GM19467 (cell line): ENCODE measurements around the gene PDSS2.
A peak's percentile ranks its signal among the peaks of the same experiment; 100 is the strongest.

Source experiments
- ATAC-seq: cut with Tn5 transposase; IDR thresholded peaks from one replicate; pipeline ENCODE4 v1.9.1; 2021; ENCODE audit warnings: mild to moderate bottlenecking, moderate library complexity; ENCODE audit not compliant: unreplicated experiment

PDSS2 gene, protein sequence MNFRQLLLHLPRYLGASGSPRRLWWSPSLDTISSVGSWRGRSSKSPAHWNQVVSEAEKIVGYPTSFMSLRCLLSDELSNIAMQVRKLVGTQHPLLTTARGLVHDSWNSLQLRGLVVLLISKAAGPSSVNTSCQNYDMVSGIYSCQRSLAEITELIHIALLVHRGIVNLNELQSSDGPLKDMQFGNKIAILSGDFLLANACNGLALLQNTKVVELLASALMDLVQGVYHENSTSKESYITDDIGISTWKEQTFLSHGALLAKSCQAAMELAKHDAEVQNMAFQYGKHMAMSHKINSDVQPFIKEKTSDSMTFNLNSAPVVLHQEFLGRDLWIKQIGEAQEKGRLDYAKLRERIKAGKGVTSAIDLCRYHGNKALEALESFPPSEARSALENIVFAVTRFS

DNA sequence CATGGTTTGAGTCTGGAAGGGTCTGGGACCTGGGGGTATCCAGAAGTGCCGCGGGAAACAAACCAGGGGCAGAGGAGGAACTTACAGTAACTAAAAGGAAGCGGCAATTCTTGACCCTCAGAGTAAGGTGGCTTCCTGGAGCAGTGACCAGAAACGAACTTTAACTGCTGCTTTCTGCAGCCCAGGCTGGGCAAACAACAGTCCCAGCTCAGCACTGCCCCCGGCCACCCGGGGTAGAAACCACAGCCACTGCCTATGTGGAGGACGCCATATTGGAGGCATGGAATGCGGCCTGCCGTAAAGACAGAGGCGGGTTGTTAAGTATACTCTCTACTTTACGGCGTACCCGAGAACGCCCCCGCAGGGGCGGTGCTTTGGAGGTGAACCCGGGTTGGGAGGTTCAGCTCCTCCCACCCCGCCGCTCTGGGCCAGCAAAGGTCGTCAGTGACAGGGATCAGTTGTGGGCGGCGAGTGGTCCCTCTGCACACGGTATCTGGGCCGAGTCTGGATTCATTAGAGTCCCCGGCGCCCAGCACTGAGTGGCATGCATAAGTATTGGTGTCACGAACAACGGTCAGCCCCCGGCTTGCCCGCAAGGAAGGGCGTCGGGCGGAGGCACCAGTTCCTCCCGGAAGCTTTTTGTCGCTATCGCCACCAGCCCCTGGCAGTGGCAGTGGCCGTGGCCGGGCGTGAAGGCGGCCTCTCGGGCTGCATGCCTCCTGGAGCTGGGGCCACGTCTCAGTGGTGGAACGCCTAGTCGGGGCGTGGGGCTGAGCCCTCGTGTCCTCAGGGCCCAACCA lies at the start of gene PDSS2:
Gene PDSS2, minus strand, starts transcription at position 282 of the 800 bp plus-strand sequence. Its CDS starts 279 bp downstream, at position 3.
- ATAC-seq, result peak; percentile 93

DNA sequence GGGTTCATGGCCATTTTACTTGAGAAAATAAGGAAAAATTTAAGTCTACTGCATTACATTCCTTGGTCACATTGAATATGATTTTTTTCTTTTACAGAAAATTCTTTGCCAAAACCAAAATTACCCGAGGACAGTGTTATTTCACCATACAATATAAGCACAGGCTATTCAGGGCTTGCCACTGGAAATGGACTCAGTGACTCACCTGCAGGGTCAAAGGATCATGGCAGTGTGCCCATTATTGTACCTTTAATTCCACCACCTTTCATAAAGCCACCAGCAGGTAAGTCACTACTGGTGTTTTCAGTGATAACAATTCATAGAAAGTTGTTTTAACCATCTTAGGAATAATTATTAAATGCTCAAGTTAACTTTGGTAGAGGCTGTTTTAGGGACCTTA lies 46.8 kb upstream of the PDSS2 start:
- ATAC-seq, result no peak

DNA sequence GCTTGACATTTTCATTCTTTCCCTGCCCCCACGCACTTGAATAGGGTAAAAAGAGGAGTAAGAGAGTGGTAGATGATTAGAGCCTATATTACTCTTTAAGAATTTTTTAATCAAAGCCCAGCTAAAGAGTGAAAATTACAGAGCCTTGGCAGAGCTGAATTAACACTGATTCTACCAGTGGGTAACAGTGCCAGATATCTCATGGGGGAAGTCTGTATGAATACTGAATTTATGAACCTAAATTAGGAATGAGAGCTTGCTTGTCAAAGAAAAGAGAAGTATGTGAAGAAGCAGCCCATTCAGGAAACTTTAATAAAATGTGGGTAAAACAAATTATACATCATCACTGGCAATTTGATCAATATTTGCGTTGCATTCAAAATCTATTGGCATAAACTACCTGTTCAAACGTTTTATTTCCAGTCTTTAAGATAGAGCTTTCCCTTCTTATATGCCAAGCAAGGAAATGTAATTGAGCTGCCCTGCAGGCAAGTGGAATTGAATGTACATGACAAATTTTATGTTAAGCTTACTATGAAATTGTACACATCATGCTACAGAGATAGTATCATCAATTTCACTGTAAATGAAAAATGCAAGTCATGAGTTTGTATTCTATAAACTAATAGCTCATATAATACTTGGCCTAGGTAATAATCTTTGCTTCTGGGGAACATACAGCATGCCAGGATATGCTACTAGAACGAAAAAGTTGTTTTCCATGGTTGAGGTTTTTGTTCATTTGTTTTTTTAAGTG lies 45.1 kb upstream of the PDSS2 start:
- no peak for ATAC-seq

DNA sequence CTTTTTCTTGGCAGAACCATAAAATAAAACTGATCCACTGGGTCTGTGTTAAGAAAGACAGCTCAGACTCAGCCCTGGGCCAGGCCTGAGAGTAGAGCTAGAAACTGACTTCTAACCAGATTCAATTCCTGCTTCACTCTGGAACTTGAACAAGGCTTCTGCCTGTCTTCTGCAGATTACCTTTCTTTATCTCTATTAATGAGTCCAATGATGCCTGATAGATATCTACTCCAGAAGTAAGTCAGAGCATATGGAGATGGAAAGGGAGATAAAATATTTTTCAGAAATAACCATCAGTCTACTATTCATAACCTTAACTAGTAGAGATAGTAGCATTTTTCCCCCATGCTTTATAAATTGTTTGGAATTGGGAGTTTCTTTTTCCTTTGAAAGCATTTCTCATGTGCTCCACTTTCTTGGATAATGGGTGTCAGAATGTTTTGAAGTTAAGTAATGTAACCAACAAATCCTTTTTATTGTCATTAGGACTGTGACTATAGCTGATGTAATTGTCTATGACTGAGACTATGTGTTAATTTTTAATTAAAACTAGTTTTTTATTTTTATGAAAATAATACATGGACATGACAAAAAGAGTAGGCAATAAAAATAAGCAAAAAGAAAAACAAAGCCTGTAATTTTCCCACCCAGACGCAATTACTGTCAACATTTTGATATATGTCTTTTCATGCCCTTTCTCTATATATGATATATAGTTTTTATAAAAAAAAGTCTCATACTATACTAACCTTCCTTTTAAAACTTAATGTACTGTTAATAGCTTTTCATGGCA lies 37.7 kb upstream of the PDSS2 start:
- ATAC-seq, result no peak

DNA sequence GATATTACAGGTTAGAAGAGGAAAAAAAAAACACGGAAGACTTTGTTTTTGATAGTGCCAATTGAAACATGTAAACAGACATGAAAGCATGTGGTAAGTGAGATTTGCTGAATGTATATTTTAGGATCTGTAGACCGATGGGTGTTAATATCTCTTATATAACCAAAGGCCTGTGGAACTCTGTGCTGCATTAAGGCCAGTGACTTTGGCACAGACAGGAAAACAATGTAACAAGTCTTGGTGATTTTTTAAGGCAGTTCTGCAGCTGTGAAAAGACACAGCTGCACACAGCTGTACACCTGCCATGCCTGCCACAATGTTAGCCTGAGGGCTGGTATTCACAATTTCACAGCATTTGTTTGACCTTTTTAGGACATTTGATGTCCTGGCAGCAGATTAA lies 36.6 kb upstream of the PDSS2 start:
- no peak for ATAC-seq

DNA sequence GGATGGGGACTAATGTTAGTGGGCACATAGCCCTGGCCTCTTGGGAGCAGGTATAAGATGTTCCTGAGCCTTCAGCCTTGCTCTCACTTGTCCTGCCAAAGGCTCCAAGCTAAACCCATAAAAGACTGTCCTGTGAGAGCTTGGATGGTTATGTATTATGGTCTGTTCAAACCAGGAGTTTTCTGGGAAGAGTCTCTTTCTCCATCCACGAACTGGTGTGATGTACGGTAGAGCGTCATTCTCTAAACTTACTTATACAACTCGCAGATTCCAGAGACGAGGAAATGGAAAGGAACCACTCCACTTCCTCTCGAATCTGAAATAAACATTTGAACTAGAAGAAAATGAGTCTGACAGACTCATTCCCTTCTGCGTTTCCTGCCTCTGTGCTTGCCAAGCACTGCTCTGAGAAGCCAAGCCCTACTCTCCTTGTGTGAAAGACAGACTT lies 35.9 kb upstream of the PDSS2 start:
- no peak for ATAC-seq

DNA sequence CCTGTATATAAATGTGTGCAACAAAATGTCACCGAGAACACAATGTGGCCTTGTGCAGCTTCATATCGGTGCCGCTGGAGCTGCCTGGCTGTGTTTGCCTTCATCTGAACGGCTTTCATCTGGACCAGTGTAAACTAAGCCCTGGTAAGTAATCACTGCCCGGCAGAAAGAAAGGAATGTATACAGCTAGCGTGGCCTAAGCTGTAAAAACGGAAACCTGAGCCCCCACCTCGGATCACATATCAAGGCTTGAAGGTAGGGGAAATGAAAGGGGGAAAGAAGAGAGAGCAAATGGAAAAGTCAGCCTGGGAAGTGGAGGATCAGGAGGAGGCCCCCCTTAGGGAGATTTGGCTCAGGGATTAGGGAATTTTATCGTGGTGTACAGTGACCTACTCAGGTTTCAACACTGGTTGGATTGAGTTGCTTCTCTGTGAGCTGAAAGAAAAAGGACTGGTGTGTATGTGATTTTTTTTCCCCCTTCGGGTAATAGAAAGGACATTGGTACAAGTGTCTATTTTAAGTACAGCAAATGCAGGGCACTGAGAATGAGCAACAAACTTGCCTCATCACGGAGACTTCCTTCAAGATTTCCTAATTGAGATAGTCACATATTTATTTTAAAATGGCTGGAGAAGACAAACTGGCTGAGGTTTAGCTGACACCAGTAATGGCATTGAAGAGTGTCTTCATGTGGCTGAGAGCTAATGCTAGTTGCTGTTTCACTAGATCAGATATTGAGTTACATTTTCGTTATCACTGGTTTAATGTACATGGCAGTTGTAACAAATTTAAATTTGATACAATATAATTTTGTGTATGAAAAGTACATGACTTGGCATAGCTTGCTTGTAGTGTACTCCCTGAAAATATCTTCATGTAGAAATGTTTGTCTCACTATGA lies 34.0 kb upstream of the PDSS2 start:
- ATAC-seq, result no peak

DNA sequence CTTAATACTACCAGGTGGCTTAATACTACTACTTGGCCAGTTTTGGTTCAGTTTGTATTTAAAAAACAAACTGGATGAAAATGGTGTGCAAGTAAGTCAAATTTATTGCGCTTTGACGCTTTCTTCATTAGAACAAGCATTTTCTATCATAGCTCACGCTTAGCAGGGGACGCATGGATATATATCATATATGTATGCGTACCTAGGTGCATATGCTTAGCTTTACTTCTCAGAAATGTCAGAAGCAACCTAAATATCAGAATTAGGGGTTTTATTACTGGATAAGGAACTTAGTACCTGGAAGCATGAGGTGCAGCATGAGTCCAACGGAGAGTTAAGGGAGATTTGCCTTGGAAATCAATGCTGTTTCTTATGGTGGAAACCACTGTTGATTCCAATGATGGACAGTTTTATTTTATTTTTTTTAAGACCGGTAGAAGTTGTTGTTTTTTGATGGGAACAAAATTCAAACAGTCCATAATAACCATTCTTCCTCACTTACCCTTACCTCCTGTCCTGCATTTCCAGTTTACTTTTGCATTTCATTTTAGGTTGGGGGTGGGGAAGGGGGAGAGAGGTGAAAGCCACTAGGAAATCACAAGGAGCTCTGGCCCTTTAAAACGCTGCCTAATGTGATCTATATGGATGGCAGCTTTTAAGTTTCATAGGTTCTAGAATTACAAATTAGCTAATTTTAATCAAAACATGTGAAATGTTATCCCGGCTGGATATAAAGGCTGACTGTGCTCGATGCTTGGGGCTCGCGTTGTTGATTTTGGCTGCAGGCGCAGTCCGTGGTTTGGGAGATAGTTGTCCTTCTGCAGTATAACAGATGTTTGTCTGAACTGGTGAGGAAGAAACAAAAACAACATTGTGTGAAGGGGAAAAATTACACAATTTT lies 32.6 kb upstream of the PDSS2 start:
- no peak for ATAC-seq

DNA sequence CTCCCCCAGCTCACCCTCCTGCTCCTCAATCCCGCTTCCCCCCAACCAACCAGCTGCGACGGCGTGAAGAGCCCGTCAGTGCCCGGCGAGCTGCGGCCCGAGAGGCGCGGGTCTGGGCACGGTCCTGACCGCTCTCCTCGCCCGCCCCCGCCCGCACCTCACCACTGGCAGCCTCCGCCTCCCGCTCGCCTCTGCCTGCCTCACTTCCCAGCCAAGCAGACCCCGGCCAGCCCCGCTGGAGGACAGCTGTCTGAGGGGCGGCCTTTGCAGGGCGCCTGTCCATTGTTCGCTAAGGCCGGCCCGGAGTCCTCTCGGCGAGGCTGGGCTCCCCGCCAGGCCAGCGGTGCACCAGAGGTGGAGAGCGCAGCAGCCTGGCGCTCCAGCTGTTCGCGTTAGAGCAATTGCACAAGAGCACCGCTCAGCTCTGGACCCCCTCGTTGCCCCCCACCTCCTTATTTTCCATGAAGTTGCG lies 31.8 kb upstream of the PDSS2 start:
- no peak for ATAC-seq

DNA sequence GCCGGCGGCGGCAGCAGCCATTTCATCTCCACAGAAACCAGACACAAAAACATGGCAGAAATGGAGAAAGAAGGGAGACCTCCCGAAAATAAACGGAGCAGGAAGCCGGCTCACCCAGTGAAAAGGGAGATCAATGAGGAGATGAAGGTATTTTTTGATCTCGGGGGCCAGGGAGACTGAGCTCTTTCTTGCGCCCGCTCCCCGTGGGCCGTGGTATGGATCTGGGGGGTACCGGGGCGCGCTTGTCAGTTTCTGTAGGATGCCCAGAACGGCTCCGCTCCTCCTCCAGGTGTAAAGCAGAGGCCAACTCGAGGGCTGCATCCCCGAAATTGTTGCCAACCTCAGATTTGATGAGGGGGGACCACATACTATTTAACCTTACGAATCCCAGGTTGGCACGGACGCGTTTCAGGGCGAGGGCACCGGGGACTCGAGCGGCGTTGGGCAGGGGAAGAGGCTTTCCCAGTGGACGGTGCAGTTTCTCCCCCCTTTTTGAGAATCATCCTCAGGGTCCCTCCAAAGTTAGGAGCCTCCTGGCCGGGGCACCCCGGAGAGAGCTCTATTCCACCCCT lies 31.3 kb upstream of the PDSS2 start:
- ATAC-seq, result no peak

DNA sequence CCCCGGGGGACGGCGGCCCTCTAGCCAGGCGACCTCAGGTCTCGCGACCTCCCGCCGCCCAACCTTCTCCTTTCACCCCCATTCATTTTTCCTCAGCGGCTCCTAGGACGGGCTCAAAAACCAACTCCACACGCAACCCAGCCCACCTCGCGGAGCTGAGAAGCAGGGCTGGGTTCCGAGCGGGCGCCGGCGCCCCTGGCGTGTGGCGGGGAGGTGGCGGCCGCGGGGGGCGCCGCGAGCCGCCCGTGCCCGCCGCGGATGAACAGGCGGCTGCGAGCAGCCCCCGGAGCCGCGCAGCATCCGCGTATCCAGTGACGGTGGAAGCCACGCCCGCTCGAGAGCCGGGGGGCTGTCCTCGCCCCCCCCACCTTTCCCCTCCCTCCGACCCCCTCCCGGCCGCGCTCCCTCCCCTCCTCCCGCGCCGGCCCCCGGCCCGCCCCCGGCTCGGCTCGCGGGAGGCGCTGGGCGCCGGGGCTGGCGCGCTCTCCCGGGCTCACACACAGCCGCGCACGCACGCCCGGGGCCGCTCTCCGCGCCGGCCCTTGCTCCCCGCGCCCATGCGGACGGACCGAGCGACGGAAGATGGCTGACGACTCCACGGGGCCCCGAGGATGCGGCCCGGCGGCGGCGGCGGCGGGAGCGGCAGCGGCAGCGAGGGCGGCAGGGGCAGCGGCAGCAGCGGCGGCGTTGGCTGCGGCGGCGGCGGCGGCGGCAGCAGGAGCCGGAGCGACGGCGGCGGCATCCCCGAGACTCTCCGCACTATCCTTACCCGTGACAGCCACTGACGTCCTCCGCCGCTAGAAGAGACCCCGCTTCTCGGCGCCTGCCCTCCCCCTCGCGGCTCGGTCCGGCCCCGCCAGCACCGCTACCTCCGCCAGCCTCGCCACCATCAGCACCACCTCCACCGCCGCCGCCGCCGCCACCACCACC lies 30.5 kb upstream of the PDSS2 start, which contains the start of gene SOBP:
Gene SOBP, plus strand, starts transcription at position 482 of the 930 bp plus-strand sequence. CDS start 500 bp downstream, outside the sequence.
- no peak for ATAC-seq

DNA sequence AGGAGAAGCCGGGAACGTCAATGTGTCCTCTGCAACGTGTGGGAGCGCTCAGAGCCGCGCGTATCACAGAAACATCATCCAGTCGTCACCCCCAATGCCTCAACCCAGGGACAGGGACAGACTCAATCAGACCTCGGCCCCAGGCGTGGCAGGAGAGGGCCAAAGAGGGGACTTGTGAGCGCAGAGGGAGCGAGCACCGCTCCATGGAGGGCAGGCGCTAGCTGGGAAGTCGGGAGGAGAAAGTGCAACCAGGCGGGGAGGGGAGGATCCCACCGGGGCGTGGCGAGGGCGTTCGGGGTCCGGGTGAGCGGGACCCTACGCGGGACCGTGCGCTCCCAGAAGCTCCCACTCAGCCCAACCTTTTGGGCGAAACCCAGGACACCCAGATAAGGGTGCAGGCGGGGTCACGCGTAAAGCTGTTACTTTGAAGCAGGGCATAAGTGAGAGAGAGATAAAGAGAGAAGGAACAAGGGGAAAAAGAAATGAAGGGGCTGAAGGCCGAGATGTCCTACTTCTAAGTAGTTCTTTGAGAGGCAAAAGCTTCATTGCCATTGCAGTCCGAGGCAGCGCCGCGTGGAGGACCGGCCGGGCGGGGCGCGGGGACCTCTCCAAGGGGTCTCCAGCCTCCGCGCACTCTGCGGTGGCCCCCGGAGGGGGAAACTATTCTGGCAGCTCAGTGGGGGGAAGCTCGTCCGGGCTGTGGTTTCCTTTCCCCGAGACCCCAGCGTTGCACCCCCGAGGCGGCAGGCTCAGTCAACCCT lies 29.7 kb upstream of the PDSS2 start:
- no peak for ATAC-seq

DNA sequence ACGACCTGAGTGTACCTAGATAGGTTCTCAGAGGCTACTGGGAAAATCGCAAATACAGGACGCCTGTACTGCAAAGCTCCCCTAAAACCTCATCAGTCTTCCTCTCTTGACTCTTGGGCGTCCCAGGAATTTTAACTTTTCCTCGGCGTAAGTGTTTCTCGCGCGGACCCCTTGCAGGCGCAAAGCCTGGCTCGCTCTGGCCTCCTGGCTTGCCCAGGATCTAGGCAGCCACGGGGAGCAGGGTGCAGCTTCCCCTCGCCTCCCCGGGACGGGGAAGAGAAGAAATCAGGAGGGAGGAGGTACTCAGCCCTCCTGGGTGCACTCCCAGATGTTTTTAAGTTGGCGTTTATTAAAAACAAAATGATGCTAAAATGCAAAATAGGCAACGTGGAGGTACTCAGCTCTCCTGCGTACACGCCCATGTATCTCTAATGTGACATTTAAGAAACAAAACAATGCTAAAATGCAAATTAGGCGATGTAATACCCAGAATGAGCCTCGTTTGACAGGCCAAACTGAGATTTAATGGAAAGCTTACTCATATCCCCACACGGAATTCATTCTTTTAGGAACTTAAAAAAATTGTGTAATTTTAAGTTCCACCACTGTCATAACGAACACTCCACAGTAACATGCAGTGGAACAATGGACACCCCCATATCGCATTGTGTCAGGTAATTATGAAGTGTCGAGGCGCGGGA lies 29.0 kb upstream of the PDSS2 start:
- ATAC-seq, result no peak

DNA sequence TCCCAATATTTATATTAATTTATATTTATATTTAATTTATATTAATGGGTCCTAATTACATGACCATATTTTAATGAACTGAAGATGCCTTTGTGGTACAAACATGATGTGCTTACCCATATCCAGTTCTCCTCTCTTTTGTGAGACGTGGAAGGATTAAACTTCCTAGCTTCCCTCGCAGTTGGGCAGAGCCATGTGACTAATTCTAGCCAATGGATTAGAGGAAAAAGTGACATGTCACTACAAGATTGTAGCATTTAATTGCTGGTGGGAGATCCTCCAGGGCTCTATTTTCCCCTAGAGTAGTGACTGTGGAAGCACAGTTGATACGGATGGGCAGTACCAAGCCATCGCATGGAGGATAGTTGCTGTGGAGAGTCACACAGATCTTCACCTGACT lies 25.8 kb upstream of the PDSS2 start:
- no peak for ATAC-seq

DNA sequence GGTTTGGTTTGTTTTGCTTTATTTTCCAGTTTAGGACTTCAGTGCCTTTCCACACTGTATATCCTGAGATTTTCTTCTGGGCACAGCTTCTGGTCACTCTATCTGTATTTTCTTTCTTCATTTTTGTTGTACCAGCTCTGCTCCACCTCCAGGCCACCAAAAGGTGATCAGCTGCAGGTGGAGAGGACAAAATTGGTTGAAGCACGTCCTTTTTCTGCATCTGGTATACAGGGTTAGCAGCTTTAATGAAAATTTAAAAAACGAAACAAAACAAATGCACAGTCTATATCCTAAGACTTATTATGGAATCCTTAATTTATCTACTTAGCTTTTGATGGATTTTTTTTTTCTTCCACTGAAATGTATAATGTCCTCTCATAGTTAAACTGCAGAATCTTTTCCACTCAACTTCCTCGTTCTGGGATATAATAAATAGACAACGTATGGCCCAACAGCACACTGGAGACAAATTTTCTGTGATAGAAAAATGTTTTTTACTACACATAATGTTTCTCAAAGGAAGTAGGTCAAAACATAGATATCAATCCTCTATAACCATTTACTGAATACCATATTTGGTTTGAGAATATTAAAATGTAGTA lies 19.8 kb upstream of the PDSS2 start:
- no peak for ATAC-seq
